ENCODE data around the gene DIRAS3.
"Not testable (repeated sequence)": the region's sequence is repeated elsewhere in the genome, so short reads cannot be mapped to it uniquely, and the experiment has no call there.

DIRAS3 gene

DNA sequence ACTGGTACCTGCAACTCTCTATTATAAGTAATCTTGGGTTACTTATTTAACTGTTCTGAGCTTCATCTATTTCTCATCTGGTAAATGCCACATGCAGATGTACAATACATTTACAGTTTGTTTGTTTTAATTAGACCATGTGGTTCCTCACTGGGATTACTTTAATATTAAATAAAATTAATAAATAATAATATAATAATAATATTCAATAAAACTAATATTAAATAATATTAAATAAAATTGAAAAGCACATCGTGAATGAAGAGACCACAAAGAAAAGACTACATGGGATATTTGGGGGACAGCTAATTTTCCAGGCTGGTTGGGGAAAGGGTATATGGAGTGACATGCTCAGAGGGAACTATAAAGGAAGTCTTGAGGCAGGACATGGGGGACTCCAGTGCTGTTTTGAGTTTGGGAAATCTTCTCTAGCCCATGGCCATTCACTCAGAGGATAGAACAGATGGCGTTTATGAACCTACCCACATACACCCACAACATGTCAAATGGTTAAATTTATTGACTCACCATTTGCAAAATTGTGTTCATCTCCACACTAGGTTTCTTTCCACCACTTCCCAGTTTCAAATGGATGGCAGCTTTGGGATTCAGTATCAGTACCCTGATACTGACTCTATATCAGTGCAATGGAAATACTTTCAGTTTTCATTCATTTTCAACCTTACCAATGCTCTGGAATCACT lies 25.6 kb downstream of the DIRAS3 start:
- in situ Hi-C loops (cut with MboI; ENCODE audit: low sequenced_read_pairs): no loop called here

DNA sequence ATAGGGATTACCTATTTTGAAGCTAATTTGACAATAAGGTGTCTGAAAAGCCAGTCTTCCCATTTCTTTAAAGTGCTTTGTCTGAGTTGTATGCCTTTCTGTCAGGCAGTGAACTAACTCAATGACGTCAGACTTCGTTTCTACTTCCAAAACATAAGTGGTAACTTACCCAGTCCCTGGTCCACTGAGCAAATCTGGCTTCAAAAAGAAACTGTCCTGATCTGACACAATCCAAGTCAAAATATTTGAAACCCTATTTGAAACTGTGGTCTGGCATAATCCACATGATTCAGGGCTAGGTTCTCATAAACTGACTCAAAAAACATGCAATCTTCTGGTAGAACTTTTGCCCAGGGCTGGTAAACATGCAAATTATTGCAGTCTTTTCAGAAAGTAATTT lies 34.0 kb downstream of the DIRAS3 start:
- in situ Hi-C loops (cut with MboI; ENCODE audit: low sequenced_read_pairs): no loop called here

DNA sequence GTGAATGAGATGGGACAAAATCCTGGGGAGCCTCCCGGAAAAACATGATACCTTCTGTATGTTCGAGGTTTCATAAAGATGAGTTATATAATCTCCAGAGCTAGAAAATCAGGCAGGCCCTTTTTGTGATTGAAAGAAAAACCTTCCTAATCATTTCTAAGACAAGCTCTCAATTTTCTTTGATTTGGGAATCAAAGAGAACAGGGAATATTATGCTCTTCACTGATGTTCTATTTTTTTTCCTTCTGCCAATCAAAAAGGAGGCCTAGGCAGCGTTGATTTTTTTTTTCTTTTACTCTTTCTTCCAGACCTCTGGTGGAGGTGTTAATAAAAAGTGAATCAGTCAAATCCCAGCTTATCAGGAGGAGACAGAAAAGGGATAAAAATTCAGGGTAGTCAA lies 34.5 kb downstream of the DIRAS3 start:
- in situ Hi-C loops (cut with MboI; ENCODE audit: low sequenced_read_pairs): no loop called here

DNA sequence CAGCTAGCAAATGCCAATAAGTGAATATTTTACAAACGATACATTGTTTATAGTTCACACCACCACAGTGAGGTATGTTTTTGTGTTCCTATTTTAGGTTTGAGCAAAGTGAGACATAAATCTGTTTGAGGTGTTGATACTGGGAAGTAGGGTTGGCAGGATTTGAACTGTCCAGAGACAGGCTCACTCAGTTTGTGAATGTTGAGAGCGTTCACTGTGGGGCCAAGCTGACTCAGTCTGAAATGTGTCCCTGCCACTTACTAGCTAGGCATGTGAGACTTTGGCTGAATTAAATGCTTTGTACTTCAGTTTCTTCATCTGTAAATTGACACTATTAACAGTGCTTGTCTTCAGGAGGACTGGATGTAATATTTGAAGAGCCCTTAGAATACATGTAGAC lies 35.1 kb downstream of the DIRAS3 start:
- in situ Hi-C loops (cut with MboI; ENCODE audit: low sequenced_read_pairs): no loop called here

DNA sequence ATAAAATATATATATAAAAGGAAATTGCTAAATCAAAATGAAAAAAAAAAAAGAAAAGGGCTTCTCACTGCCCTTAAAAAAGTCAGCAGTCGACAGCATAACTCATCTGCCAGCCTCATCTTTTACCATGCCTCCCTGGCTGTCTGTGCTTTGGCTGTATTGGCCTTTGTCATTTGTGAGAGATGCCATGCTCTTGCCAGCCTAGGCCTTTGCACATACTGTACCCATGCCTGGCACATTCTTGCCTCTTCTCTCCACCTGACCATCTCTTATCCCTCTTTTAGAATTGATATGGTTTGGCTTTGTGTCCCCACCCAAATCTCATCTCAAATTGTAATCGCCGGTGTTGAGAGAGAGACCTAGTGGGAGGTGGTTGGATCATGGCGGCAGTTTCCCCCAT lies 37.1 kb downstream of the DIRAS3 start:
- in situ Hi-C loops (cut with MboI; ENCODE audit: low sequenced_read_pairs): no loop called here

DNA sequence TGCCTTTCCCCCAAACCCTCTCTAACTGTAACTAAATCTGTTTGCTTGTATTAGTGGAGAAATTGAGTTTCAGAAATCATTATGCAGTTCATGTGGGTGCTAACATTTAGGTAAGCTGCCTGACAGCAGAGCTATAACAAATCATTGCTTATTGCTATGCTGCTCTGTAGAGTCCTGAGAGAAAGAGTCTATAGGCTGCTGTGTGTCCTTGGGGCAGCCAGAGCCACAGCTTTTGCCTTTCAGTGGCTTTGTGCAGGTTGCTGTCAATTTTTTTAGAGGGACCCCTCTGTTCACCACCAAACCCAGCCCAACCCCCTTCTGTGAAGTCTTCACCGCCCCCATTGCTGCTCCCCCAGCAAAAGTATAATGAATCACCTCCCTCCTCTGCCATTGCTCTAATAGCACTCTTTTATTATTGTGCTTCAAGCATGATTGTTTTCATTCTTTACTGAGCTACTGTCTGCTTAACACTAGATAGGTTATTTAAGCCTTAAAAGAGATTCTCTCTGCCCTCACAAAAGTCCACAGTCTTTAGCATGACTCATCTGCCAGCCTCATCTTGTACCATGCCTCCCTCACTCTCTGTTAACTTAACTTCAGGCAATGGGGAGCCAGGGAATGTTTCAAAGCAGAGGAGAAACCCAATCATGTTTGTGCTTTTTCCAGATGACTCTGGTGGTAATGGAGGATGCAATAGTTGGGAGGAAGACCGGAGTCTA lies 38.6 kb downstream of the DIRAS3 start:
- in situ Hi-C loops (cut with MboI; ENCODE audit: low sequenced_read_pairs): no loop called here

DNA sequence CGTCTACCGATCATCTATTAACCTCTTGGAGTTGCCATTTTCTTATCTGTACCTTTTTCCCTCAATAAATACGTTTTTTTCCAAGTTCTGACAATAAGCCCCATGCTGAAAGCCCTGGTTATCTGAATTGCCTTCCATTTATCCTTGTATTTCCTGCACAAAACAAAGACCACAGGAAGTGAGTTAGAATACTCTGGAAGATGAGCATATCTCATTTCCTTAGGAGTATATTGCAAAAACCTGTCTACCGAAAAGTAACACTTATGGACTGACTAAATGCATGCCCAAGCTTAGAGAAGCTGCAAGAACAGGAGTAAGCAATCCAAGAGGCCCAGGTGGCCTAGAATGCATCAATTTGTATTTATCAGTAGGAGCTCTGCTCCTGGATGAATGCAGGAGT lies 39.9 kb downstream of the DIRAS3 start:
- in situ Hi-C loops (cut with MboI; ENCODE audit: low sequenced_read_pairs): no loop called here

DNA sequence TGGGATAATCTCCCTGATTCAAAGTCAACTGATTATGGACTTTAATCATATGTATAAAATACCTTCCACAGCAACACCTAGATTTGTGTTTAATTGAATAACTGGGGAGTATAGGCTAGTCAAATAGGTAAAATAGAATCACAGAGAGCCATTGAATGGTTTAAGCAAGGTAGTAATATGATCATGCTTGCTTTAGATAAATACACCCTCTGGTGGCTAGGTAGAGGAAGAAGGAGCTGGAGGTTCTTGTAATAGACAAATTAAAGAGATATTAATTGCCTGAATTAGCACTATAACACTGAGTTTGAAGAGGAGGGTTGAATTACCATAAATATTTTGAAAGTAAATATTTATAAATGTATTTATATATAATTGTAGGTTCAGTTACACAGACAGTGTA lies 40.3 kb downstream of the DIRAS3 start:
- in situ Hi-C loops (cut with MboI; ENCODE audit: low sequenced_read_pairs): no loop called here

DNA sequence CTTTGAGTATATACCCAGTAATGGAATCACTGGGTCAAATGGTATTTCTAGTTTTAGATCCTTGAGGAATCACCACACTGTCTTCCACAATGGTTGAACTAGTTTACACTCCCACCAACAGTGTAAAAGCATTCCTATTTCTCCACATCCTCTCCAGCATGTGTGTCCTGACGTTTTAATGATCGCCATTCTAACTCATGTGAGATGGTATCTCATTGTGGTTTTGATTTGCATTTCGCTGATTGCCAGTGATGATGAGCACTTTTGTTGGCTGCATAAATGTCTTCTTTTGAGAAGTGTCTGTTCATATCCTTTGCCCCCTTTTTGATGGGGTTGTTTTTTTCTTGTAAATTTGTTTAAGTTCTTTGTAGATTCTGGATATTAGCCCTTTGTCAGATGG lies 46.8 kb downstream of the DIRAS3 start:
- in situ Hi-C loops (cut with MboI; ENCODE audit: low sequenced_read_pairs): not testable (repeated sequence)

DNA sequence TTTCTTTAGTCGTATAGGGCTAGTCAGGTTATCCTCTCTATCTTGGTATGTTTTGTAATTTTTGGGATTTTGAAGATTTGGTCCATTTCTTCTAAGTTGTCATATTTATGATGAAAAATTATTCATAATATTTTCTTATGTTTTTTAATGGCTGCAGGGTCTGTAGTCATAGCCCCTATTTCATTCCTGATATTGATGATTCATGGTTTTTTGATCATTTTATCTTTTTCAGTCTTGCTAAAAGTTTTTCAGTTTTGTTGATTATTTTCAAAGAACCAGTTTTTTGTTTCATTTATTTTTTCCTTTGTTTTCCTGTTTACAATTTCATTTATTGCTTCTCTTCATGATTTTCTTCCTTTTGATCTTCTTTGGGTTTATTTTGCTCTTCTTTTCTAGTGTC lies 50.2 kb downstream of the DIRAS3 start:
- in situ Hi-C loops (cut with MboI; ENCODE audit: low sequenced_read_pairs): no loop called here

DNA sequence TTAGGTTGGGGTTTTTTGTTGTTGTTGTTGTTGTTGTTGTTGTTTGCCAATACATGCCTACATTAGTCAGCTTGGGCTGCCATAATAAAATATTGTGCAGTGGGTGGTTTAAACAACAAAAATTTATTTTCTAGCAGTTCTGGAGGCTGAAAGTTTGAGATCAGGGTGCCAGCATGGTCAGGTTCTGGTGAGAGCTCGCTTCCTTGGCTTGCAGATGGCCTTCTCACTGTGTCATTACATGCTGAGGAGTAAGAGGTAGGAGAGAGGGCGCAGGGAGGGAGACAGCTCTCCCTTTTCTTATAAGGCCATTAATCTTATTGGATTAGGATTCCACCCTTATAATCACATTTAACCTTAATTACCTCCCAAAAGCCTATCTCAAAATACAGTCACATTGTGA lies 52.7 kb downstream of the DIRAS3 start:
- in situ Hi-C loops (cut with MboI; ENCODE audit: low sequenced_read_pairs): no loop called here
